Panc1 (cell line): Measurements from ENCODE around the gene SOX5.

Experiments
- POLR2AphosphoS5 ChIP-seq: IDR thresholded peaks from 2 replicates; pipeline ENCODE4 v1.6.1; 2012; ENCODE audit warnings: mild to moderate bottlenecking, low read depth, low read length, moderate library complexity
- SIN3A ChIP-seq: IDR thresholded peaks from 2 replicates; pipeline ENCODE4 v1.6.1; 2012; ENCODE audit warnings: low read depth, mild to moderate bottlenecking, low read length, moderate library complexity, borderline replicate concordance; ENCODE audit not compliant: insufficient read depth
- TF ChIP-seq, protein P1 (sequence below): fragments of 450-650 bp; IDR thresholded peaks from 2 replicates; pipeline ENCODE4 v1.5.1; 2017; ENCODE audit warnings: mild to moderate bottlenecking

DNA sequence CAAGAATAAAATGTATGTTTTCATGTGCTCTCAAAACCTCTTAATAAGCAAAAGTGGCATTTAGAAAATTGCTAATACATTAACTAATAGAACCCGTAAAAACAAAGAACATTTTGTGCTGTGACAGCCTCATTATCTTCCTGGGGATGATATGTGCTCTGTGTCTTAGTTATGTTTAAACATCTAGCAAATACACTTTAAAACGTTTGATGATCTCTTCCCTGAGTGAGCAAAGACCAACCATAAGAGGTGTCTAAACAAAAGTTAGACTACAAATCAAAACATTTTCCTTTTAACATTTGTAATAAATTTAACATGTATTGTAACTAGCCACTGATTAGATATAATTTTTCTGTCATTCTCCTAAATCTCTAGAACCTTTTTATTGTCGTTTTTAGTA, 95.8 kb downstream of the SOX5 start:
- TF ChIP-seq, protein P1, sequence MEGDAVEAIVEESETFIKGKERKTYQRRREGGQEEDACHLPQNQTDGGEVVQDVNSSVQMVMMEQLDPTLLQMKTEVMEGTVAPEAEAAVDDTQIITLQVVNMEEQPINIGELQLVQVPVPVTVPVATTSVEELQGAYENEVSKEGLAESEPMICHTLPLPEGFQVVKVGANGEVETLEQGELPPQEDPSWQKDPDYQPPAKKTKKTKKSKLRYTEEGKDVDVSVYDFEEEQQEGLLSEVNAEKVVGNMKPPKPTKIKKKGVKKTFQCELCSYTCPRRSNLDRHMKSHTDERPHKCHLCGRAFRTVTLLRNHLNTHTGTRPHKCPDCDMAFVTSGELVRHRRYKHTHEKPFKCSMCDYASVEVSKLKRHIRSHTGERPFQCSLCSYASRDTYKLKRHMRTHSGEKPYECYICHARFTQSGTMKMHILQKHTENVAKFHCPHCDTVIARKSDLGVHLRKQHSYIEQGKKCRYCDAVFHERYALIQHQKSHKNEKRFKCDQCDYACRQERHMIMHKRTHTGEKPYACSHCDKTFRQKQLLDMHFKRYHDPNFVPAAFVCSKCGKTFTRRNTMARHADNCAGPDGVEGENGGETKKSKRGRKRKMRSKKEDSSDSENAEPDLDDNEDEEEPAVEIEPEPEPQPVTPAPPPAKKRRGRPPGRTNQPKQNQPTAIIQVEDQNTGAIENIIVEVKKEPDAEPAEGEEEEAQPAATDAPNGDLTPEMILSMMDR: no peak
- no peak for TF ChIP-seq POLR2AphosphoS5
- no peak for TF ChIP-seq SIN3A
